GM13977 (cell line): ENCODE results near the gene MECR.
A peak's percentile ranks its signal among the peaks of the same experiment; 100 is the strongest.

Source experiments
- DNase-seq: peaks from one replicate; pipeline ENCODE4 v3.0.0; 2012; ENCODE audit warnings: low spot score
- in situ Hi-C: fragments of 300-500 bp; cut with MboI; formaldehyde crosslinking; loops from one replicate; pipeline ENCODE4 v1.12.0; 2022; ENCODE audit warnings: low sequenced_read_pairs, low pct_unique_long_range_greater_than_20kb, mixed read lengths, inconsistent platforms; ENCODE audit not compliant: unreplicated experiment
- TF ChIP-seq, protein P1 (sequence below): IDR thresholded peaks from 2 replicates; pipeline ENCODE4 v1.5.1; 2012; ENCODE audit warnings: mild to moderate bottlenecking, control low read depth; ENCODE audit not compliant: insufficient read depth; ENCODE audit errors: extremely low read depth, missing control alignments

The MECR gene, protein sequence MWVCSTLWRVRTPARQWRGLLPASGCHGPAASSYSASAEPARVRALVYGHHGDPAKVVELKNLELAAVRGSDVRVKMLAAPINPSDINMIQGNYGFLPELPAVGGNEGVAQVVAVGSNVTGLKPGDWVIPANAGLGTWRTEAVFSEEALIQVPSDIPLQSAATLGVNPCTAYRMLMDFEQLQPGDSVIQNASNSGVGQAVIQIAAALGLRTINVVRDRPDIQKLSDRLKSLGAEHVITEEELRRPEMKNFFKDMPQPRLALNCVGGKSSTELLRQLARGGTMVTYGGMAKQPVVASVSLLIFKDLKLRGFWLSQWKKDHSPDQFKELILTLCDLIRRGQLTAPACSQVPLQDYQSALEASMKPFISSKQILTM

DNA sequence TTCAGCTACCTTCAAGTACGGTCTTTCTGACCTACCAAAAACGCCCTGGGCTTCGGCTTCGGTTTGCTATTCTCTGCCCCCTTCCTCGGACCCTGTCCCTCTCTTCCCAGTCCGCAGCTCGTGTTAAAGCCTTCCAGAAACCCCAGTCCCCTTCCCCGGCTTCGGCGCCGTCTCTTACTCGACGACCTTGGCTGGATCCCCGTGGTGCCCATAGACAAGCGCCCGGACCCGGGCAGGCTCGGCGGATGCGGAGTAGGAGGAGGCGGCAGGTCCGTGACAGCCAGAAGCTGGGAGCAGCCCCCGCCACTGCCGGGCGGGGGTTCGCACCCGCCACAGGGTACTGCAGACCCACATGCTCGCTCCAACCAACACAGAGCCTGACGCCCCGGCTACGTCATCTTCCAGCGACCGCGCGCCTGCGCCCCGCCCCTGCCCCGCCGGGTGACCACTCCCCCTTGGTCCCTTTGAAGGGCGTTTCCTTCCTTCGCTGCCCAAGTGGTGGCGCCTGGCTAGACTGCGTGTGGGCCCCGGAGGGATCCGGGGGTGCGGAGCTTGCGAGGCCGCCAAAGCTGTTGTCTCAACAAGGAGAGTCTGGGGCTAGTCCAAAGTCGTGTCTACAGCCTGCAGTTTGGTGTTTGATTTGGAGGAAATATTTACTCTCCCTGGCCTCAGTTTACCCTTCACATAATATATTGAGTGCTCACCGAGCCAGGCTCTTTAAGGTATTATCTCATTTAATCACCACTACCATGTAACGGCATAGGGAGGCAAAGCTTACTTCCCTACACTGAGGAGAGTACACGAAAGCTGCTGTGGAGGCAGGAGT, at the start of gene MECR:
MECR (minus strand) TSS at position 382 of the 826 bp plus-strand sequence; CDS start at position 354, 28 bp downstream.
- peak; percentile 97 for DNase-seq
- in situ Hi-C loops, result no loop called here
- TF ChIP-seq, protein P1, sequence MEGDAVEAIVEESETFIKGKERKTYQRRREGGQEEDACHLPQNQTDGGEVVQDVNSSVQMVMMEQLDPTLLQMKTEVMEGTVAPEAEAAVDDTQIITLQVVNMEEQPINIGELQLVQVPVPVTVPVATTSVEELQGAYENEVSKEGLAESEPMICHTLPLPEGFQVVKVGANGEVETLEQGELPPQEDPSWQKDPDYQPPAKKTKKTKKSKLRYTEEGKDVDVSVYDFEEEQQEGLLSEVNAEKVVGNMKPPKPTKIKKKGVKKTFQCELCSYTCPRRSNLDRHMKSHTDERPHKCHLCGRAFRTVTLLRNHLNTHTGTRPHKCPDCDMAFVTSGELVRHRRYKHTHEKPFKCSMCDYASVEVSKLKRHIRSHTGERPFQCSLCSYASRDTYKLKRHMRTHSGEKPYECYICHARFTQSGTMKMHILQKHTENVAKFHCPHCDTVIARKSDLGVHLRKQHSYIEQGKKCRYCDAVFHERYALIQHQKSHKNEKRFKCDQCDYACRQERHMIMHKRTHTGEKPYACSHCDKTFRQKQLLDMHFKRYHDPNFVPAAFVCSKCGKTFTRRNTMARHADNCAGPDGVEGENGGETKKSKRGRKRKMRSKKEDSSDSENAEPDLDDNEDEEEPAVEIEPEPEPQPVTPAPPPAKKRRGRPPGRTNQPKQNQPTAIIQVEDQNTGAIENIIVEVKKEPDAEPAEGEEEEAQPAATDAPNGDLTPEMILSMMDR, result peak; percentile 38

DNA sequence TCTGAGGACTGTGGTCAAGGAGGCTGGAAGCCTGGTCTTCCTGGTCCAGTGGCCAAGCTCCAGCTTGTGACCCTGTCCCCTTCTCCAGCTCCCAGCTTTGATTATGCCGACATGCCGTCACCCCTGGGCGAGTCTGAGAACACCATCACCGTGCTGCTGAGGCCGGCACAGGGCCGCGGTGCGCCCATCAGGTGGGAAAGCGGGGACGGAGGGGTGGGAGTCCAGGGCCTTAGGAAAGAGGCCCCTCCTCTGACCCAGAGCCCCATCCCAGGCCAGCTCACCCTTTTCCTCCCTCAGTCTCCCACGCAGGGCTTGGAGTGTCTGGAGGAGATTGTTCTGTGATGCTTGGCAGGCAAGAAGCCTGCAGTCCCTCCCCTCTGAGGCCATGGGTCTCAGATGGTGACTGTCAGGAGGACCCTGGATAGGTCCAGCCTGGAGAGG, 49.2 kb upstream of the MECR start:
- no peak for DNase-seq
- in situ Hi-C loops, result no loop called here
- TF ChIP-seq, protein P1, result no peak

DNA sequence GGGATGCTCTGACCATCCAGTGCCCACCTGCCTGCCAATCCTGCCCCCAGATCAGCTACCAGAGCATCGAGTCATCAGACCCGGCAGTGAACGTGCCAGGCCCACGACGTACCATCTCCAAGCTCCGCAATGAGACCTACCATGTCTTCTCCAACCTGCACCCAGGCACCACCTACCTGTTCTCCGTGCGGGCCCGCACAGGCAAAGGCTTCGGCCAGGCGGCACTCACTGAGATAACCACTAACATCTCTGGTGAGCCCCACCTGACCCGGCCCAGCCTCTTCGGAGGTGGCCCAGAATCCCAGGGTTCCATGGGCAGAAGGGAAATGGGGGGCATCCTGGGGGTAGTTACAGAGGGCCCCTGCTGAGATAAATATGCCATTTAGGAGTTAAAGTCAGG, 48.7 kb upstream of the MECR start:
- DNase-seq, result no peak
- in situ Hi-C loops, result no loop called here
- TF ChIP-seq, protein P1, result no peak

DNA sequence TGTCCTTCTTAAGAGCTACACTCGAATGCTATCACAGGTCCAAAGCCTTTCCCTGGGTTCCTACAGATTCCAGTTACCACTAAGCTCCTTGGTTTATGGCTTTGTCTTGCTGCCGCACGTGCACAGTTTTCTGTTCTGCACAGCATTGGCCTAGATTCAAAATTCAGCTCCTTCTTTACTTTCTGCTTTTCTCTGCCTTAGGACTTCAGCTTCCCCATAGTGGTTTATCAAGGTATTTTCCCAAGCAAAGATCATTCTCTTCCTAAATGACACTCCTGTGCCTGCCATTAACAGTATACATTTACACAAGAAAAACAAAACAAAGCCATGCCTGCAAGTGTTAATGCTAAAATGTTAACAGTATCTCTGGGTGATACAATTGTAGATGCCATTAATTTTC, 47.4 kb upstream of the MECR start:
- in situ Hi-C loops, result no loop called here
- TF ChIP-seq, protein P1, result no peak

DNA sequence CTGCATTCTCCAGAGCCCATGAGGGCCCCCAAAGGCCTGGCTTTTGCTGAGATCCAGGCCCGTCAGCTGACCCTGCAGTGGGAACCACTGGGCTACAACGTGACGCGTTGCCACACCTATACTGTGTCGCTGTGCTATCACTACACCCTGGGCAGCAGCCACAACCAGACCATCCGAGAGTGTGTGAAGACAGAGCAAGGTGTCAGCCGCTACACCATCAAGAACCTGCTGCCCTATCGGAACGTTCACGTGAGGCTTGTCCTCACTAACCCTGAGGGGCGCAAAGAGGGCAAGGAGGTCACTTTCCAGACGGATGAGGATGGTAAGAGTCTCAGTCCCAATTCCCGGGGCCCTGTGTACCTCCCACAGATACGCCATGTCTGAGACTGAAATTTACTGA, 44.7 kb upstream of the MECR start:
- in situ Hi-C loops, result no loop called here
- TF ChIP-seq, protein P1, result no peak
- no peak for DNase-seq

More for the DNA sequence above, 47.4 kb upstream of the MECR start:
- no peak for DNase-seq

DNA sequence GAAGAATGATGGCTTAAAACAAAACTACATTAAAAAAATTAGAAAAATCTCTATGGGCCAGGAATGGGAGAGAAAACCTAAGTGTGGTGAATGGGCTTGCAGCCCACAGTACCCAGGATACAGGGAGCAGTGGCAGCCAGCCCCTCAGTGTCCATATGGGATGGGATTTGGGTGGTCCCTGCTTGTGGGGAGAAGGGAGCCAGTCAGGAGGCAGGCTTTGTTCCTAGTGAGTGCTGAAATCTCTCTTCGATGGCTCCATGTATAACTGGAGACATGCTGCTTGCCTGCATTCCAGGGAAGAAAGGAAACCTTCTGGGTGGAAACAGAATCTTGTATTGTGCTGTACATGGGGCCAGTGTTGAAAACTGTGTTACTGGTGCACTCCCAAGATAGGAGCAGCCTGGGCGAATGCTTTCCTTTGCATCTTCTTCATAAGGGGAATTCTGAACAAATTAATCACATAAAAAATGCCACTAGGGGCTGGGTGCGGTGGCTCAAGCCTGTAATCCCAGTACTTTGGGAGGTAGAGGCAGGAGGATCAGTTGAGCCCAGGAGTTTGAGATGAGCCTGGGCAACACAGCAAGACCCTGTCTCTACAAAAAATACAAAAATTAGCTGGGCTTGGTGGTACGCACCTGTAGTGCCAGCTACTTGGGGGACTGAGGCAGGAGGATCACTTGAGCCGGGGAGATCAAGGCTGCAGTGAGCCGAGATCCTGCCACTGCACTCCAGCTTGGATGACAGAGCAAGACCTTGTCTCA, 41.6 kb upstream of the MECR start:
- TF ChIP-seq, protein P1, result no peak
- in situ Hi-C loops, result no loop called here
- no peak for DNase-seq
